ENCODE results near the gene ABCC1.

The ABCC1 gene

GRCh38 chr16:16025214-16025968, 76.0 kb downstream of the ABCC1 start:
- POLR2A ChIA-PET: no interaction called here
- TF ChIP-seq CTCF (IDR thresholded peaks at IDR 0.05; ENCODE audit: control extremely low read depth, extremely low read depth, low read depth, missing control alignments): no peak
- peak; percentile 80 for DNase-seq (ENCODE audit: extremely low spot score)
- CTCF ChIA-PET: interaction anchor here (0.8 to 2.6 kb wide), 7 partner anchors 9 to 84 kb away, joined by 3 to 7 read pairs (median 4); no protein-coding TSS in a partner anchor

DNA sequence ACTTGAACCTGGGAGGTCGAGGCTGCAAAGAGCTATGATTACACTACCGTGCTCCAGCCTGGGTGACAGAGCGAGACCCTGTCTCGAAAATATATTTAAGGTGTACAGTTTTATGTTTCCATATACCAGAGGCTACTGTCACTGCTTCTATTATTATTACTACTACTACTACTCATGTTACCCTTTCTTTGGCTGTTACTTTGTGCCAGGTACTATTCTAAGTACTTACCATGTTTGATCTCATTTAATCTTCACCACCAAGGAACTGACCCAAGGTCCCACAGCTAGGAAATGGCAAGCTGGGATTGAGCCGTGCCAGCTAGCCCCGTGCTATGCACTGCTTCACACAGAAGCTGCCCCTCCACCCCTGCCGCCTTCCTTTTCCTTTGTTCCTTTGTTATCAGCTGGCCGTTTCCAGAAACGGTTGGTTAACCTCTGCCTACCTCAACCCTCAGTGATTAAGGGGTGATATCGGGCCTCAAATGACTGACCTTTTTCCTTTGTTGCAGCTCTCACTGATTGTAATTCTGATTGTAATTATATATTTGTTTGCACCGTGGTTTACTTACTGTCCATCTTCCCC, 78.4 kb downstream of the ABCC1 start:
- no peak for DNase-seq (ENCODE audit: extremely low spot score)
- POLR2A ChIA-PET: no interaction called here
- CTCF ChIA-PET: interaction anchor here (0.8 to 2.6 kb wide), 4 partner anchors 10 to 50 kb away, joined by 3 to 7 read pairs (median 4); no protein-coding TSS in a partner anchor
- TF ChIP-seq CTCF (IDR thresholded peaks at IDR 0.05; ENCODE audit: control extremely low read depth, extremely low read depth, low read depth, missing control alignments): no peak

DNA sequence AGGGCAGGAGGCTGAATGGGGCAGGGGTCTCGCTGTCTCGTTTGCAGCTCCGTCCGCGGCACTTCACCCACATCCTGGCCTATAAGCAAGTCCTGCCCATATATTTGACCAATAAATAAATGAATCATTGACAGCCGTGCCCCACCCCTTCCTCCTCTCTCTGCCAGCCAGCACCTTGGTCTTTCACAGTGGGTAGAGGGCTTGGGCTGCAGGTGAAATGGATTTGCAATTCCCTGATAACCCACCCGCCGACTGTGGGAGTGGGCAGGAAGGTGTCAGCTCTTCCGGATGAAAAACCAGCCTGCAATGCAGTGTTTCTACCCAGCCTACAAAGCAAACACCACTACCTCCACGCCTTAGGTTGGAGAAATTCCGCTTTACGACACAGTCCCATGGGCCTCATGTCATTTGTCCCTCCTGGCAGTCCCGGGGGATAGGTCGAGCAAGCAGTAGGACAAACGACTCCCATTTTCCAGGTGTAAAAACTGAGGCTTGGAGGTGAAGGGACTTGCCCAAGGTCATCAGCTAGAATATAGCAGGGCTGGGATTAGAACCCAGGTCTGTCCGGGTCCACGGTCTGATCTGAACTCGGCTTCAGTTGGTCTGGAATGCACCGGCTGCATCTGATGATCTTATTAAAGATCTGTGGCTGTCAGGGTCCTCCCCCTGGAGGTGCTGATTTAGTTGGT, 79.0 kb downstream of the ABCC1 start:
- ChIA-PET CTCF (interaction anchor here (1.1 kb wide), 1 partner anchor 50 kb away, joined by 3 read pairs; no protein-coding TSS in a partner anchor), POLR2A (no interaction called here)

GRCh38 chr16:16029431-16030011, 80.1 kb downstream of the ABCC1 start:
- ChIA-PET POLR2A (no interaction called here), CTCF (no interaction called here)
- no peak for TF ChIP-seq CTCF (IDR thresholded peaks at IDR 0.05; ENCODE audit: control extremely low read depth, extremely low read depth, low read depth, missing control alignments)
- no peak for DNase-seq (ENCODE audit: extremely low spot score)

More for the DNA sequence above, 79.0 kb downstream of the ABCC1 start:
- no peak for DNase-seq (ENCODE audit: extremely low spot score)
- TF ChIP-seq CTCF (IDR thresholded peaks at IDR 0.05; ENCODE audit: control extremely low read depth, extremely low read depth, low read depth, missing control alignments): no peak

DNA sequence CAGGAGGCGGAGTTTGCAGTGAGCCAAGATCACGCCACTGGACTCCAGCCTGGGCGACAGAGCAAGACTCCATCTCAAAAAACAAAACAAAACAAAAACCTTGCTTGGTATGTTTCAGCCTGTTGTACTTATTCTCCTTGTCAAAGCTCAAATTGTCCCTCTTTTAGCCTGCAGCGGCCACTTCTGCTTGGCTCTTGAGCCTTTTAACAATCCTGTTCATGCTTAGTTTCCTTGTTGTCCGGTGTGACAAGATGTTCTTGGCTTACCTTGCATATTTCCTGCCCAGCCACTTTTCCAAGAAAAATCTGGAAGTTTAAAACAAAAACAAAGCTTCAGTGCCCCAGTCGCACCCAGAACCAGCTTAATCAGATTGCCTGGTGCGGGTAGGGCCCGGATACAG, 81.0 kb downstream of the ABCC1 start:
- CTCF ChIA-PET: interaction anchor here (1.2 to 3.2 kb wide), 3 partner anchors 8 to 33 kb away, joined by 3 to 14 read pairs (median 4); no protein-coding TSS in a partner anchor
- DNase-seq (ENCODE audit: extremely low spot score): no peak
- no peak for TF ChIP-seq CTCF (IDR thresholded peaks at IDR 0.05; ENCODE audit: control extremely low read depth, extremely low read depth, low read depth, missing control alignments)
- POLR2A ChIA-PET: no interaction called here

DNA sequence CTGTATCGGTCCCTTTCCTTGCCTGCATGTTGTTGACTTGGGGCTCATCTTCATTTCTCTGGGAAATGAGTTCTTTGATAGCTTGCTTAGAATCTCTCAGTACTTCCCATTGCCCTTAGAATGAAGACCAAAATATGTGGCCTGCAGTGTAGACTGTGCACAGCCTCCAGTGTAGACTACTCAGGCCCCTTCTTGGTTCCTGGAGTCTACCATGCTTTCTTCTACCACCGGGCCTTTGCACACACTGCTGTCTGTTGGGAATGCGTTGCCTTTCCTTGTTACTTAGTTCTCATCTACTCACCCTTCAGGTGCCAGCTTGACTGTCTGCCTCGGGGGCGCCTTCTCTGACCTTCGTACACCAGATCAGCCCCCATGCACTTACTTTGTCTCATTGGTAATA, 82.0 kb downstream of the ABCC1 start:
- TF ChIP-seq CTCF (IDR thresholded peaks at IDR 0.05; ENCODE audit: control extremely low read depth, extremely low read depth, low read depth, missing control alignments): no peak
- ChIA-PET POLR2A (no interaction called here), CTCF (interaction anchor here (1.1 to 3.2 kb wide), 4 partner anchors 9 to 32 kb away, joined by 3 to 14 read pairs (median 4); no protein-coding TSS in a partner anchor)
- DNase-seq (ENCODE audit: extremely low spot score): no peak

All from GM10248 (cell line).